Islet of Langerhans (tissue), 1 donor: ENCODE results near the gene GABBR2.

Source experiments
- FAIRE-seq: peaks from one replicate; lab custom pipeline; 2011; peaks lifted over from hg19 to GRCh38; lab: Jason Lieb, UNC

The GABBR2 gene

DNA sequence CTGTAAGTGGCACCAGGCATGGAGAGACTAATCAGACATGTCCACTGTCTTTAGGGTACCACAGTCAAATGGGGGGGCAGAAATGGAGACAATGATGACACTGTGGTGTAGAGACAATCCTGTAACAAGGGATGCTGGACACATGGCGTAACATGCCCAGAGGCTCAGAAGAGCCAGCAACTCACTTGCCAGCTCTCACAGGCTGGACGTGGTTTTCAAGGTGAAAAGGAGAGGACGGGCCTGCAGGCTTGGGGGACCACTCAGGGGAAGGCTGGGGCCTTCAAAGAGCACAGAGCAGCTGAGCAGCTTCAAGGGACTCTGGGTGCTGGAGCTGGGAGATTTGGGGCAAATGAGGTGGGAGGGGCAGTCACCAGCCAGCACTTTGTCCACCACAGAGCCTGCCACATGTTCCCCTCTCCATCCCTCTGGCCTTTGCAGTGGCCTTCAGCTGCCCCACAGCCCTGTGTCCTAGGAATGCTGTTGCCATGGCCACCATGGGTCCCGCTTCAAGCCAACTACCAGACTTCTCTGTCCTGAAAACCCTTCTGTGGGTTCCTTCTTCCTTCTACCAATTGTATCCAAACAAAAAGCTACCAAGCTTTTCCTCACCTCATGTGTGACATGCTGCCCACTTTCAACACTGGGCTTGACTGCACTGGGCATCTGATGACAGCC lies 140.4 kb downstream of the GABBR2 start:
- FAIRE-seq, result no peak

DNA sequence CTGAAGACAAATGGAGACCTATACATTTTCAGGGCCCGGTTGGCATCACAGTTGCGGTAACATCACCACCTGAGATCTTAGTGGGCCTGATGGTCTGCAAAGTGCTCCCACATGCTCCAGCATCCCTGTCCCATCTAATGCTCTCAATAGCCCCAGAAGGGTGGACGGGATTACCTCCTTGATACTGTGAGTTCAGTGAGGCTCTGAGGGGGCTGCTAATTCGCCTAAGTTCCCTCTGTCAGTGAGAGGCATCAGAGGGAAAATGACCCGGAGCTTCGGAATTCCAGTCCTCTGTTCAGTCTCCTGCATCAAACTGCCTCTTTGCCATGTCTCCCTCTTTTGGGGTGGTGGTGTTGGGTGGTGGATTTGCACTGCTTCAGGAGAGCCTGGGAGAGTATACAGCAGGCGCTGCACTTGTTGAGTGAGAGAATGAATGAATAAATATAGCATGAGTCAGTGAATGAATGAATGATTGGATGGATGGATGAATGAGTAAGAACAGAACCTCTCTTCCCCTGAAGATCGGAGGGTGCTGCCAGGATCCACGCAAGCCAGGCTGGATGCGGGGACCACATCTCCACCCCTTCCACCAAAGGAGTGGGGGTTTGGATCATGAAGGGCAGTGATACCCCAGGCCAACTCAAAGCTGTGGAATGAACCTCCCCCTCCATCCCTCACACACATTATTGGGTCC lies 141.0 kb downstream of the GABBR2 start:
- FAIRE-seq, result no peak

- no peak for FAIRE-seq
Observed at GRCh38 chr9:98565152-98566135, 143.3 kb downstream of the GABBR2 start.

GRCh38 chr9:98564714-98565113 lies 144.0 kb downstream of the GABBR2 start:
- FAIRE-seq, result no peak

DNA sequence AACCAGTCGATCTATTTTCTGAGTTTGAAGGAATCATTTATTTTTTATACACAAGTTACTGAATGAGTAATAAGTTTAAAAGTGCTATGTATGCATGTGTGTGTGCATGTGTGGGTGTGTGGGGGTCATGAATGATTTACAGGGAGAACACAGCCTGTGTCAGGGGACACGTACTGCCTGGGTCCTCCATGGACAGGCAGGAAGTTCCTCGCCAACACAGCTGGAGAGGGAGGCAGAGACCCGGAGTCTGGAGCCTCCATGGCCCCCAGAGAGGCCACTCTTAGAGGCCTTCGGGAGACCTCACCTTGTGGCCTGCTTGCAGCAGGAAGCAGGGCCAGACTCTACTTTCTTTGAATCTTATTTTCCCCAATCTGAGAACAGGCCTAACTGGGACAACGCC lies 144.7 kb downstream of the GABBR2 start:
- FAIRE-seq, result no peak

DNA sequence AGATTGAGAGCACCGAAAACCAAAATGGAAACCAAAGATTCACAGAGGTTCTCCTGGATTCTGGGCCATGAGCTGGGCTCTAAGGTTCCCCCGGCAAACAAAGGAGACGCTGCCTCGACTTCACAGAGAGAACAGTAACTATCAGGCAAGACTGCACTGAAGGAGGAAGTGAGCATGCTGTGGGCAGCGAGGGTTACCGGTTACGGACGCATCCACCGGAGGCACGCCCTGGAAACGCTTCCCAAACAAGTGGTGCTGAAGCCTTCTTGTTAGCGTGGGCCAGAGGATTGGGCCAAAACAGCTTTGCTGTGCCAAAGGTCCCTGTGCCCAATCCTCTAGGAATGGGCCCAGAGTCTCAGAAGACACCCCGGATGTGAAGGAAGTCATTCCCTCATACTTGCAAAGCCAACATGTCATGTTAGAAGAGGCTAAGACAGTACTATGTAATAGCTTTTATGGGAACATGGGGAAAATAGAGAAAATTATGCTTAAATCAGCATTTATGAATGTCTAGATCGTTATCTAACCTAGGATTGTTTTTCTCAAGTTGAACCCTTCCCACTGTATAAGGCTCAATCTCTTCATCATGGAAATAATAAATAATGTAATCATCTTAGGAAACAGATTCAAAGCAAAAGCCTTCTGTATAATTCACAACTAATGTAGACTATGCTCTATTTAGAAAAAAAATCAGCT lies 145.4 kb downstream of the GABBR2 start:
- FAIRE-seq, result no peak

DNA sequence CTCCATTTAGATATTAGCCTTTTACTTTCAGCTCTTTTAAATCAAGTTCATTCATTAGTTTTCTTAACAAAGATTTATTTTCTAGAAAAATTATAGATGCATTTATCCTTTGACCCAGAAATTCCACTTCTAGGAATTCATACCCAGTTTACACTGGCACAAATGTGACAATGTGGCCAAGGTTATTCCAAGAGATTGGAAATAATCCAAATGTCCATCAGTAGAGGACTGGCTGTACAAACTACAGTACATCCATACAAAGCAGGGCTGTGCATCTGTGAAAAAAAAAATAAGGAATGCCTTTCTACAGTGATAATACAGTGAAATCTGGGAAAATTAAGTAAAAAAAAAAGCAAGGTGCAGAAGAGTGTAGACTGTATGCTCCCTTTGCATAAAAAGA lies 149.2 kb downstream of the GABBR2 start:
- no peak for FAIRE-seq

DNA sequence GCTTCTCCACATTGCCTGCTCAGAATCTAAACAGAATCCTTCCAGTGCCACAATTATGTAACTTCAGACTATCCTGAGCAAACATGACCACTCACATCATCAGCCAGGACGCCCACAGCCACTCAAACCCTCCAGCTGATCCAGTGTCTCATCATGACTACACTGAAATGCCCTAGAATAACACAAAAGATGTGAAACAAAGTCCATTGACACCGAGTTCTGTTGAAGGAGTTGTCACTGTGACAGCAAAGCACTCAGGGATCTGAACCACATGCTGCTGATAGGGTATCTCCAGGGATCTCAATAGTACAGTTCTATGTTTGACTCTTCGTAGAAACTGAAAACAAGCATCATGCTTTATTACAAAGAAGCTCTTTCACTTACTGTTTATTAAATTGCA lies 150.2 kb downstream of the GABBR2 start:
- no peak for FAIRE-seq

DNA sequence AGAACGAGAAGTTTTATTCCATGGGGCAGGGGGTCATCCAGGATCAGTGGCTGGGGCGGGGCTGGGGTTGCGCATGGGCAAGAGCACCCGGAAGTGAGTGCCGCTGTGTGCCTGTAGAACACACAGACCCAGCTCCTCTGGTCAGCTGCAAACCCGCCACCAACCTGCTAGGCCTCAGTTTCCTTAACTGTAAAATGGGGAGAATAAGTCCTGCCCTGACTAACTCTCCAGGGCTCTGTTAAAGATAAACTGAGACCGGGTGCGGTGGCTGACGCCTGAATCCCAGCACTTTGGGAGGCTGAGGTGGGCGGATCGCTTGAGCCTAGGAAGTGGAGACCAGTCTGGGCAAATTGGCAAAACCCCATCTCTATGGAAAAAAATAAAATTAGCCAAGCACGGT lies 152.2 kb downstream of the GABBR2 start:
- no peak for FAIRE-seq

- no peak for FAIRE-seq
Observed at GRCh38 chr9:98555651-98556465, 152.9 kb downstream of the GABBR2 start.

DNA sequence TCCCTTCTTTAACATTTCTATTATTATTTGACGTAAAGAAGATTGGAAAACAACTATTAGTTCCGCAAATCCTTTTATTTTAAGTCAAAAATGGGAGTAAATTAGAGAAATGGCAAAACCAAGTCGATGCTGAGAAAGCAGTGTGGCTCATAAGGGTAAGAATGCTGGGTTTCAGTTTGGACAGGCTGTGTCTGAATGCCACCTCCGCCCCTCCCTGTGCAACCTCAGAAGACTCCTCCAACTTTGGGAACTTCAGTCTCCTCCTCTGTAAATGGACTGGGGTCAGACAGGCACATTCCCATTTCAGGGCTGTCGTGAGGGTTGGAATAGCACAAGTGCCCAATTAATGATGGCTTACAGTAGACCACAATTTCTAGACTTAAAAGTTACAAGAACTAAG lies 154.0 kb downstream of the GABBR2 start:
- no peak for FAIRE-seq

DNA sequence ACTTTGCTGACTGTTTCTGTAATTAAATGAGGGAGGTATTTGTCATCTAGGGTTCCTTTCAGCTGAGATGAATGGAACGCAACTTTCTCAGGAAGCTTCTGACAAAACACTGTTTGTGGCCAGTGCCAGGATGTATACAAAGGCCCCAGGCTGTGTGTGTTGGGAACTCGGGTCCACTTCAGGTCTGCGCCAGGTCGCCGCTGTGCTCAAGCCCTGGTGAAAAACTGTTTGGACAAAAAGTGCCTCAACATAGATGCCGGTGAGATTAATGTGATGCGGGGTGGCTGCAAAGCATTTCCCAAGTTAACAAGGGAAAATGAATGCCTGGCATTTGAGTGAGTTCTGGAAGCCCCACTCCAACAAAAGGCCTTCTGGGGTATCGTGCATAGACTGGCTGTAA lies 156.4 kb downstream of the GABBR2 start:
- FAIRE-seq, result no peak

DNA sequence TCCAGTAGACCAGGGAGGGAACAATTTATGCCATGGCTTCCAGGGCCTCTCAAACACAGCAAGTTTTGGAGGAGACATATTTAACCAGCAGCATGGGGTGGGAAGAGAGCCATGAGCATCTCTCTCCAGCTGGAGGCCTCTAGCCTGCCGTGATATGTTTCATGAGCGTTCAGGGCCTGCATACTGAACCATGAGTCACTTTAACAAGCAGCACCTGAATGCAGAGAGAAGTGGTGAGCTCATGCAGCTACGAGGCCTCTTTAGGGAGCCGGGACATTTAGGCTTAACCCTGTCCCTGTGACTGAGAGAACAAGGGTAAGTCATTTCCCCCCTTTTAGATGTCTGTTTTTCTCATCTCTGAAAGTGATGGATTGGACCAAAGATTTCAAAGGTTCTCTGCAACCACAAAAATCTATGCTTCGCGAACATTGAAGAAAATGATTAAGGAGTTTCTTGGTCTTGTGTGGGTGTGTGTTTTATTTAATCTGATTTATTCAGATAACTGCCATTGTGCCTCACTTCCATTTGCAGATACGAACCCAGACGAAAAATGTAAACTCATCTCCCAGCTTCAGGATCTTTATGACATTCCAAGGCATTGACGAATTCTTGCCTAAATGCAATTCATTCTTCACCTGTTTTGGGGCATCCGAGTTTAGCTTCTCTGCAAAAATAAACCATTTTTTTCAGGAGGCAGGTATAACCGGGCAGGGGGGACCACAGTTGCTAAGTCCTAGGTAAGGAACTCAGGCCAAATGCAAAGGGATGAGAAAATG lies 157.0 kb downstream of the GABBR2 start:
- no peak for FAIRE-seq

DNA sequence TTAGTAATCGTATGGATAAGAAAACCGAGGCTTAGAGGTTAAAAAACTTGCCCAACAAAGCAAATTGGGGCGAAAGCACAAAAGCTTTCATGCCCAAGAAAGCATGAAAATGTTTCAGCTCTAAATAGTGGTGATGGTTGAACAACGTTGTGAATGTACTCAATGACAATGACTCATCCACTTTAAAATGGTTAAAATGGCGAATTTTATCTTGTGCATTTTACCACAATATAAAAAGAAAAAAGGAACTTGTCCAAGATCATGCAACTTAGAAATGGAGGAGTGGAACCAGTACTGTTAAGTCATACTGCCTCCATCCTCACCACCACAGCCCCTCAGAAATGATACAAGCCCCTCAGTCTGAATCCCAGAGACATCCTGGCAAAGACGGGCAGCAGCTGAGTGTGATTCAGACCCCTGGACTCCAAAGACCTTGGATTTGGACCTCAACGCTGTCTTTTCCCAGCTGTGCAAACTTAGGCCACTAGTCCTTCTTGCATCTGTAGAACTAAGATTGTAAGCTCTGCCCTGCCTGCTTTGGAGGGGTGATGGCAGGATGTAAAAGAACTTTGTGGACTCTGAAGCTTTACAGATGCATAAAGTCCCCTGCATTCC lies 158.4 kb downstream of the GABBR2 start:
- FAIRE-seq, result no peak

GRCh38 chr9:98549401-98549800 lies 159.3 kb downstream of the GABBR2 start:
- FAIRE-seq, result no peak

- FAIRE-seq, result no peak
Observed at GRCh38 chr9:98547606-98548005, 161.1 kb downstream of the GABBR2 start.

DNA sequence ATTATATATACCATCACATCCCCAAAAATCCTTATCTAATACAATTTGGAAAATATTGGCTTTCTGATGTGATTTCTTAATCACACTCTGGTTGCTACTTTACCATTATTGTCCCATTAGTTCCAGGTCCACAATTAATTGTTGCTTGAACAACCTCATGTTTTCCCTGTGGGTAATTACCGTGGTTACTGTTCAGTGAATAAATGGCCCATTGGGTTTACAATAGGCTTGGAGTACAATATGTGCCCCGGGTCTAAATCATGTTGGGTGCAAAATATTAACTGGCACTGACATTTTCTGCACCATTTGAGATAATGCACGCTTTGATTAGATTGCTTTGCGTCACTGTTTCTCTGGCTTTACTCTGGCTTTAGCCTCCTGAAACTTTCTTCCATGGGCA lies 163.7 kb downstream of the GABBR2 start:
- FAIRE-seq, result no peak

- FAIRE-seq, result no peak
Observed at GRCh38 chr9:98541684-98542230, 167.0 kb downstream of the GABBR2 start.

- FAIRE-seq, result no peak
Observed at GRCh38 chr9:98540476-98540875, 168.3 kb downstream of the GABBR2 start.

DNA sequence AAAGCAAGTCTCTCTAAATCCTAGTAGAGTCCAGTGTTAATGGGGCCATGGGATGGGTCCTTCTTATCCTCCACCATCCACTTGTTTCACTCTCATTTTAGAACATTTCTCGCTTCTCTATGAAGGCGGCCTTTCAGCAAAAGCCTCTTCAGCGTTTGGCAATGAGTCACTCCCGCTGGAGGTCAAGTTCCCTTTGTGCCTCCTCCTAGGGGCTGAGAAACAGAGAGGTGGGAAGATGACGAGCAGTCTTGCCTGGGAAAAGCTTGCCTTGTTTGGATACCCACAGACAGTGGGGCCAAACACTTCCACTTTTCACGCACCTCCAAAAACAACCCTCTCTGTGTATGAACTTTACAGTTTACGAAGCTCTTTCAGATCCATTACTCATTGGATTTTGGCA lies 168.8 kb downstream of the GABBR2 start:
- FAIRE-seq, result no peak
